ENCODE data around the gene RNF227.

DNA sequence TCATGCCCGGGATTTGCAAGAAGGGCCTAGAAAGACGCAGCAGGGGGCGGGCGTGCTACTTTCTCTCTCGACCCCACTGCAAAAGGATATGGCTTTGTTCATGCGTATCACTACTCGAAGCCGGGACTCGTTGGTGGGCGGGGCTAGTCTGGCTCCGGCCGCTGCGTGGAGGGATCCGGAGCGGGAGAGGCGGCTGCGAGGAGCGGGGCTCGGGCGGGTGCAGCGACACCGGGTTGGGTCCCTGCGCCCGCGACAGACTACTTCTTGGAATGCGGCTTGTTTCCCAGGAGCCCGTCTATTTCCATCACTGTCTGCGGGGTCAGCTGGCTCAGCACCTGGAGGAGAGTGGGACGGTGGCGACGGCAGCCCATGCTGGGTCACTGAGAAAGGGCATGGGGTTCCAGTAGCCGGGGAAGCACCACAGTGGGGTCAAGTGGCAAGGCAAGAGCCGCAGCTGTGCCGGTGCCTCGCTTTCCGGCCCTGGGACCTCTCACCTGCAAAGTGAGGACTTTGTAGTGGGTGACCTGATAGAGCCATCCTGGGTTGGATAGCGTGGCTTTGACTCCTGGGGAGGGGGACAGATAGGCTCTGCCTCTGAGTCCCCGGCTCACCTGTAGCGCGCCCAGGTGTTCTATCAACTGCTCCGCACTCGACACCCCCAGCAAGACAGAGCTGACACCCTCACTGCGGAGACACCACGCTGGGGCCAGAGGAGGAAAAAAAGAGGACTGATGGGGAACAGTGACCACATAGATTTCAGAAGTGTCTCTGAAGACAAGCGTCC is 6.9 kb upstream of the RNF227 start:
- peak; percentile 55 for TF ChIP-seq POLR2A (IDR thresholded peaks at IDR 0.05; ENCODE audit: low read length)
- no peak for TF ChIP-seq GATA1 (IDR thresholded peaks at IDR 0.05; ENCODE audit: low read depth, low read length)
